ENCODE results near the gene ANO3. TPM values are rescaled to one million over a fixed set of nuclear protein-coding genes. Genes with fewer than 3 reads are reported as not detected.
A peak's percentile ranks its signal among the peaks of the same experiment; 100 is the strongest.
"Not testable (repeated sequence)": the region's sequence is repeated elsewhere in the genome, so short reads cannot be mapped to it uniquely, and the experiment has no call there.

The ANO3 gene
- total RNA-seq, 1 experiment from 2014 or later: not detected

GRCh38 chr11:26608507-26609146 lies 276.7 kb downstream of the ANO3 start:
- Histone ChIP-seq H3K27me3 (replicated peaks) (no peaks in the 10 kb centered on the region), H3K27ac (no peak overlapping the region), H3K36me3 (no peaks in the 10 kb centered on the region), H3K4me3 (no peak overlapping the region), H3K9me3 (replicated peaks) (no peaks in the 10 kb centered on the region), H3K4me1 (replicated peaks) (no peaks in the 10 kb centered on the region)
- DNase-seq (ENCODE audit: low read depth in 1 of 2, low spot score in 2 of 2): no peak

DNA sequence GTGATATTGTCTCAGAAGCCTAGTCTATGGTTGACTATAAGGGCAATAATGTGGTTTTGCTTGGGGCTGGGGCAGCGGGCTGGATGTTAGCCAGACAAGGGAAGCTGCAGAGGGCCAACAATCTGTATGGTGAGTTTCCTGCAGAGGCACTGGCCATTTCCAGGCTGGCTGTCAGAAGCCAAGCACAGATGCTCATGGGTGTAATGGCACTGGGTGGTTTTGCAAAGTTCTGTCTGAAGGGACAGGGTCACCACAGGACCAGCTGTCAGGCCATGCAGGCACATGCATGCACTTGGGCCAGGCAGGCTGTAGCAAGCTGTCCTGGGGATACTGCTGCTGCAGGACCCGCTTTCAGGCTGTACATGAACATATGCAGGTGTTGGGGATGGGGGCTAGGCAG lies 281.8 kb downstream of the ANO3 start:
- Histone ChIP-seq H3K27ac (no peak overlapping the region), H3K27me3 (replicated peaks) (no peaks in the 10 kb centered on the region), H3K4me1 (replicated peaks) (no peaks in the 10 kb centered on the region), H3K9me3 (replicated peaks) (no peaks in the 10 kb centered on the region), H3K4me3 (no peak overlapping the region), H3K36me3 (no peaks in the 10 kb centered on the region)
- DNase-seq (ENCODE audit: low read depth in 1 of 2, low spot score in 2 of 2): no peak

GRCh38 chr11:26618441-26618840 lies 286.5 kb downstream of the ANO3 start:
- no peak for DNase-seq (ENCODE audit: low read depth in 1 of 2, low spot score in 2 of 2)
- Histone ChIP-seq H3K9me3 (replicated peaks) (no peaks in the 10 kb centered on the region), H3K4me3 (no peak overlapping the region), H3K27ac (no peak overlapping the region), H3K36me3 (no peaks in the 10 kb centered on the region), H3K4me1 (replicated peaks) (0 out of 2 replicates have a peak, but pooled peaks cover 2% of the 10 kb centered on the region), H3K27me3 (replicated peaks) (no peaks in the 10 kb centered on the region)

DNA sequence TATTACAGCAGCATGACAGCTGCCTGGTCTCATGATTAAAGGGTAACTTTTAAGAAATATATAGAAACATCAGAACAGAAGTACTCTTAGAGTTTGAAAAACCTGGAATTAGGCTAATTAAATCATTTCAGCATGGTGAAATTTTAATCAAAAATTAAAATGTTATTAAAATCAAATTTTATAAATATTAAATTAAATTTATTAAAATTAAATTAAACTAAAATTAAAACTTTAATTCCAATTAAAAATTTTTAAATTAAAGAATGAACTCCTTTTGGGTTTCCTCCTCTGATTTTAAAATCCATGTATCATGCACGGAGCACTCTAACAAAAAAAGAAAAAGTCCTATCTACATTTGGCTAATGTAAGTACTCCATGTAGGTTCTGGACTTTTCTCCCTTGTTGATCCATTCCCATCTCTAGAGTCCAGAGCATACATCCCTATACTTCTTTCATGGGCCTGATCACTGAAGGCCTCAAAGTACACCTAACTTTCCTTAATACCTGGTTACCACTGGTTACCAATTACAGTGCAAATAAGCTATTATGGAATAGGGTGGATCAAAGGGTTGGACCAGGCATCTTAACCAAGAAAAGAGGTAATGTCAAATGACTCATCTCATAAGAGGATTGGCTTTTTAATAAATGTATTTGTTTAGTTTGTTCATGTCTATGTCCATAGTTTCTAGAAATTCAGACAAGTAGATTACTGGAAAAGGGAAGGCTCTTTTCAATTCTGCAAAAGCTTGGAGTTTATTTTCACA lies 288.5 kb downstream of the ANO3 start:
- H3K4me3 ChIP-seq: no peak overlapping the region
- no peaks in the 10 kb centered on the region for H3K27me3 ChIP-seq (replicated peaks)
- H3K4me1 ChIP-seq (replicated peaks): 0 out of 2 replicates have a peak, but pooled peaks cover 2% of the 10 kb centered on the region
- no peak for DNase-seq (ENCODE audit: low read depth in 1 of 2, low spot score in 2 of 2)
- H3K27ac ChIP-seq: no peak overlapping the region
- H3K36me3 ChIP-seq: no peaks in the 10 kb centered on the region
- H3K9me3 ChIP-seq (replicated peaks): no peaks in the 10 kb centered on the region

GRCh38 chr11:26621132-26621531 lies 289.2 kb downstream of the ANO3 start:
- H3K4me3 ChIP-seq: no peak overlapping the region
- DNase-seq (ENCODE audit: low read depth in 1 of 2, low spot score in 2 of 2): no peak
- no peaks in the 10 kb centered on the region for H3K9me3 ChIP-seq (replicated peaks)
- H3K27ac ChIP-seq: no peak overlapping the region
- H3K36me3 ChIP-seq: no peaks in the 10 kb centered on the region
- 0 out of 2 replicates have a peak, but pooled peaks cover 2% of the 10 kb centered on the region for H3K4me1 ChIP-seq (replicated peaks)
- no peaks in the 10 kb centered on the region; the same call in 1 of the 2 replicates for H3K27me3 ChIP-seq (replicated peaks)

DNA sequence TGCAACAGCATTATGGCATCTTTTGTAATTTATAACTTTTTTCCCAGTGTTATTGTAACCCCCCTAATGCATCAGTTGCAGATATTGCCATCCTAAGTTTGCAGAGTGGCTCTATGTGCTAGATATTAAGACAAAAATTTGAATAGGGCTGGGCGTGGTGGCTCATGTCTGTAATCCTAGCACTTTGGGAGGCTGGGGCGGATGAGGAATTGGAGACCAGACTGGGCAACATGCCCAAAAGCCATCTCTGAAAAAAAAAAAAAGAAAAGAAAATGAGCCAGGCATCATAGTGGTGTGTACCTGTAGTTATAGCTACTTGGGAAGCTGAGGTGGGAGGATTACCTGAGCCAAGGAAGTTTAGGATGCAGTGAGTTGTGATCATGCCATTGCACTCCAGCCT lies 290.3 kb downstream of the ANO3 start:
- Histone ChIP-seq H3K27ac (no peak overlapping the region), H3K4me1 (replicated peaks) (0 out of 2 replicates have a peak, but pooled peaks cover 2% of the 10 kb centered on the region), H3K9me3 (replicated peaks) (no peaks in the 10 kb centered on the region), H3K27me3 (replicated peaks) (peaks cover 1% of the 10 kb centered on the region; the same call in 1 of the 2 replicates), H3K36me3 (no peaks in the 10 kb centered on the region), H3K4me3 (no peak overlapping the region)
- DNase-seq (ENCODE audit: low read depth in 1 of 2, low spot score in 2 of 2): no peak

DNA sequence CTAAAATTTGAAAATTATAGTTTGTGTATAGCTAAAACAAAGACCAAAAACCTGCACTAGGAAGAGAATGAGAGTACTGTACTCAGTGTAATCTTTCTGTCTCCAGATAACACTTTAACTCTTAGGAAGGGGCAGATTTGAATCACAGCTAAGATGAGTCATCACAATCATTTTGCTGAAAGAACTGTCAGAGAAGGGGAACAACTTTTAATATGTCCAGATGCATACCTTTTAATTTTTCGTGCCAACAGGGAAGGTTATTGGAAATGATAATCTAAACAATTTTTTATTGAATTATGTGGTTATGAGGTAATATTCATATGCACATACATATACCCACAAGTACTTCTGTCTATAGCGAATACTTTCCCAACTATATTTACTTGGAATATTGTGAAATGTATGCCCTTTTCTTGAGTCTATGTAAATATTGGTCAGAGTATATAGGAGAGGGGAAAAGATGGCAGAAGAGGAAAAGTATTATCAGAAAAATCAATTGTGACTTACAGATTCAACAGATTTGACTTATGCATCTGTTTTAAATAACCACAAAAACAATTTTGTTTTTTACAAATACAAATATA lies 291.2 kb downstream of the ANO3 start:
- Histone ChIP-seq H3K27ac (no peak overlapping the region), H3K4me1 (replicated peaks) (0 out of 2 replicates have a peak, but pooled peaks cover 2% of the 10 kb centered on the region), H3K36me3 (no peaks in the 10 kb centered on the region), H3K4me3 (no peak overlapping the region), H3K9me3 (replicated peaks) (no peaks in the 10 kb centered on the region), H3K27me3 (replicated peaks) (peaks cover 7% of the 10 kb centered on the region; the same call in 1 of the 2 replicates)
- DNase-seq (ENCODE audit: low read depth in 1 of 2, low spot score in 2 of 2): no peak

- H3K27ac ChIP-seq: no peak overlapping the region
- H3K9me3 ChIP-seq (replicated peaks): no peaks in the 10 kb centered on the region
- H3K27me3 ChIP-seq (replicated peaks): peaks cover 12% of the 10 kb centered on the region; the same call in 1 of the 2 replicates
- no peak for DNase-seq (ENCODE audit: low read depth in 1 of 2, low spot score in 2 of 2)
- H3K36me3 ChIP-seq: no peaks in the 10 kb centered on the region
- no peak overlapping the region for H3K4me3 ChIP-seq
- H3K4me1 ChIP-seq (replicated peaks): no peaks in the 10 kb centered on the region
Observed at GRCh38 chr11:26626346-26626745, 294.4 kb downstream of the ANO3 start.

DNA sequence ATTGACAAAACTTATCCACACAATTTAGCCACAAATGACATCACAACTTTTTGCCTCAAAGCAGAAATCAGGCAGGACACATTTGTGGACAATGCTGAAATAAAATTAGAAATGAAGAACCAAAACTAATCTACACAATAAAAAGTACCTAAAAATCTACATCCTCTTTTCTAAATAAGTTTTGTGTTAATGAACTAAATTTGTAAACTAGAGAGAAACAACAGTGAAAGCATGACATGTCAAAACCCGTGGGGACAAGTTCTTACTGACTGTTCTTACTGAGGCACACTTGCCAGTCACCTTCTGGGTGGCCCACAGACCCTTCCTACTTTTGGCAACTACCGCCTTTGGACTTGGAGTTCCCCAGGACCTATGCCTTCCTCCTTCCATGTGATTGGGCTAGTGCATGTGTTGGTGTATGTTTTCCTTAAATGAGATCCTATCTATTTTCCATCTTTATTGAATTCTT lies 300.8 kb downstream of the ANO3 start:
- no peak for DNase-seq (ENCODE audit: low read depth in 1 of 2, low spot score in 2 of 2)
- Histone ChIP-seq H3K9me3 (replicated peaks) (no peaks in the 10 kb centered on the region), H3K36me3 (no peaks in the 10 kb centered on the region), H3K27ac (no peak overlapping the region), H3K4me1 (replicated peaks) (no peaks in the 10 kb centered on the region), H3K4me3 (no peak overlapping the region), H3K27me3 (replicated peaks) (peaks cover 5% of the 10 kb centered on the region)

GRCh38 chr11:26643314-26643713 lies 311.4 kb downstream of the ANO3 start:
- not testable (repeated sequence) for H3K27ac ChIP-seq; H3K9me3 ChIP-seq (replicated peaks); DNase-seq (ENCODE audit: low read depth in 1 of 2, low spot score in 2 of 2); H3K27me3 ChIP-seq (replicated peaks); H3K4me1 ChIP-seq (replicated peaks); H3K4me3 ChIP-seq; H3K36me3 ChIP-seq

GRCh38 chr11:26649884-26650283 lies 318.0 kb downstream of the ANO3 start:
- H3K4me3 ChIP-seq: no peak overlapping the region
- no peaks in the 10 kb centered on the region for H3K36me3 ChIP-seq
- H3K27ac ChIP-seq: no peak overlapping the region
- H3K9me3 ChIP-seq (replicated peaks): no peaks in the 10 kb centered on the region
- no peaks in the 10 kb centered on the region for H3K4me1 ChIP-seq (replicated peaks)
- DNase-seq (ENCODE audit: low read depth in 1 of 2, low spot score in 2 of 2): peak in 1 of 2 experiments; percentile 28
- H3K27me3 ChIP-seq (replicated peaks): peaks cover 14% of the 10 kb centered on the region; the same call in 1 of the 2 replicates

DNA sequence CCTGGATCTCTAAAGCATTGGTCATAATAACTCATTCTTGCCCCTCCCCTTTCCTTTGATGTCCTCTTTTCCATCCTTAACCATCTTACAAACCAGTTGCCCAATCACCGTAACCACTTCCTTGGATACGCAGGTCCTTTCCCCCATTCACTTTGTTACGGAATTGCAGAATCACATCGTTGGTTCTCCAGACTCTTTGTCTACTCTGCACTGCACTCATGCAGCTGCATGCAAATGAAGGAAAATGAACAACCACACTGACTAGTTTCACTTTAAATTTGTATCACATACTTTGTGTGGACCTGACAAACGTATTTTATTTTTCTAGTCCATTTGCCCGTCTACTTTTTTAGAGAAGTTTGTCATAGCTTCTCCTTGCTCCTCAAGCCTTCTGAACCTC lies 320.0 kb downstream of the ANO3 start:
- Histone ChIP-seq H3K36me3 (no peaks in the 10 kb centered on the region), H3K27ac (no peak overlapping the region), H3K9me3 (replicated peaks) (no peaks in the 10 kb centered on the region), H3K4me3 (no peak overlapping the region), H3K27me3 (replicated peaks) (peaks cover 16% of the 10 kb centered on the region; the same call in 1 of the 2 replicates), H3K4me1 (replicated peaks) (no peaks in the 10 kb centered on the region)
- no peak for DNase-seq (ENCODE audit: low read depth in 1 of 2, low spot score in 2 of 2)

- H3K36me3 ChIP-seq: no peaks in the 10 kb centered on the region
- H3K4me1 ChIP-seq (replicated peaks): no peaks in the 10 kb centered on the region
- H3K9me3 ChIP-seq (replicated peaks): no peaks in the 10 kb centered on the region
- peaks cover 16% of the 10 kb centered on the region; the same call in 1 of the 2 replicates for H3K27me3 ChIP-seq (replicated peaks)
- no peak overlapping the region for H3K27ac ChIP-seq
- H3K4me3 ChIP-seq: no peak overlapping the region
- DNase-seq (ENCODE audit: low read depth in 1 of 2, low spot score in 2 of 2): no peak
Observed at GRCh38 chr11:26655287-26655686, 323.4 kb downstream of the ANO3 start.

DNA sequence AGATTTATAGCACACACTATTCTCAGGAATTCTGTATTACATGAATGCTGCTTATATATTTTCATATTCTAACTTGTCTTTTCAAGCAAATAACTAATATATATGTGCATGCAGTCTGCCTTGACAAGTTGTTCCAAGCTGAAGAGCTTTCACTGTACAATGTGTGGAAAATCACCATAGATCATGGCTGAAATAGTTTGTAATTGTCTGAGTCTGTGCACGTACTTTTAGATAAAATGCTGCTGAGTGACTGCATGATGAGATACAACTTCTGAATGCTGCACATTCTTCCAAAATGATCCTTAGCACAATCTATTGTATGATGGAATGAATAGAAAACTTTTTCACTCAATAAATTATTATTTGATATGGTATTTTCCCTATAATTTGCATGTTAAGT lies 331.0 kb downstream of the ANO3 start:
- Histone ChIP-seq H3K27ac (no peak overlapping the region), H3K27me3 (replicated peaks) (no peaks in the 10 kb centered on the region), H3K4me3 (no peak overlapping the region), H3K4me1 (replicated peaks) (no peaks in the 10 kb centered on the region), H3K36me3 (no peaks in the 10 kb centered on the region), H3K9me3 (replicated peaks) (no peaks in the 10 kb centered on the region)
- DNase-seq (ENCODE audit: low read depth in 1 of 2, low spot score in 2 of 2): no peak

Measured in SJSA1 (cell line).